DMS53 treated with DMSO at 0.1 percent for 48 hours (cell line): ENCODE results near the gene SBNO2.

Experiments used
- DNase-seq: peaks from one replicate; lab custom pipeline; 2025; ENCODE audit not compliant: unreplicated experiment; lab: John Stamatoyannopoulos, UW

The SBNO2 gene

GRCh38 chr19:1063030-1063908 is 110.8 kb downstream of the SBNO2 start:
- DNase-seq, result no peak

- no peak for DNase-seq
Observed at GRCh38 chr19:1062387-1063029, 111.6 kb downstream of the SBNO2 start.

GRCh38 chr19:1061987-1062386 is 112.1 kb downstream of the SBNO2 start:
- no peak for DNase-seq

GRCh38 chr19:1060689-1061088 is 113.4 kb downstream of the SBNO2 start:
- DNase-seq, result no peak

GRCh38 chr19:1058112-1058511 is 116.0 kb downstream of the SBNO2 start:
- no peak for DNase-seq
